Measurements from ENCODE around the gene LDLRAP1.

DNA sequence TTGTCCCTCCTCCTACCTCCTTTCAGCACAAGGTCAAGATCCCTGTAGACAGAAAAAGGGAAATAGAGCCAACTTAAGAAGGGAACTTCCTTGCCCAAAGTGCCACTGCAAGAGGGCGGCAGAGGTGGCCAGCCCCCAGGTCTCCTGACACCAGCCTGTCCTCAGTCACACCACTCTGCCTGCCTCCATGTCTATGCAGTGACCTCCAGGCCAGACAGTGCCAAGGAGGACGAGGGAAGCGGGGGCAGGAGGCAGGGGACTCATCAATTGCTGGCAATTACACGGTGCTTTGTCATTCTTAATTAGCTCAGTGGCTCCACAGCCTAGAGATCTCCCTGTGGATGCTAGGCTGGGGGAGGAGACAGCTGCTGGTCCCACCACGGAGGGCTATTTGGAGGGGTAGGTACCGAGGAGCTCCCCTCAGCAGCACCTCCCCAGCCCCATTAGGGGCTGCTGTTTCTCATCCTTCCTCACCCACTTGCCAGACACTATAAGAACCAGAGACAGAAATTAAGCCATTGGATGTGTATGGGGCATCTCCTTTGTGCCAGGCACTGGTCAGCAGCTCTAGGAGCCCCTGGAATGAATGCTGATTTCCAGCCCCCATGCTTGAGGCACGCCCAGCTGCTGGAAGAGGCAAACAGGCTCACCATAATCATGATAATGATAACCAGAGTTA, 6.1 kb upstream of the LDLRAP1 start:
- TF ChIP-seq EZH2 (IDR thresholded peaks at IDR 0.05; ENCODE audit: insufficient read depth, poor library complexity, severe bottlenecking) (no peak), EZH2phosphoT487 (IDR thresholded peaks at IDR 0.05; ENCODE audit: insufficient read depth, low read depth) (no peak)

All from GM23248 (cell line).